ENCODE data around the gene GBF1. TPM values are rescaled to one million over a fixed set of nuclear protein-coding genes. Genes with fewer than 3 reads are reported as not detected.

Gene GBF1
- total RNA-seq, 1 donor from 2014 or later, result 71.6 TPM

- H3K9me3 Mint-ChIP-seq (ENCODE audit: unreplicated experiment), result peaks cover 2% of the 10 kb centered on the region
- peaks cover 11% of the 10 kb centered on the region for H3K4me1 Mint-ChIP-seq (ENCODE audit: low read depth, unreplicated experiment)
- H3K27me3 Mint-ChIP-seq (ENCODE audit: unreplicated experiment), result no peaks in the 10 kb centered on the region
- no peak overlapping the region for H3K27ac Mint-ChIP-seq (ENCODE audit: unreplicated experiment)
- no peaks in the 10 kb centered on the region for H3K36me3 Mint-ChIP-seq (ENCODE audit: unreplicated experiment)
- DNase-seq, result no peak
- H3K4me3 Mint-ChIP-seq (ENCODE audit: unreplicated experiment), result no peak overlapping the region
- no peak for TF ChIP-seq CTCF (IDR thresholded peaks at IDR 0.05; ENCODE audit: partially characterized antibody, unreplicated experiment)
These were observed 22.4 kb downstream of the GBF1 start for GRCh38 chr10:102267748-102268147.

DNA sequence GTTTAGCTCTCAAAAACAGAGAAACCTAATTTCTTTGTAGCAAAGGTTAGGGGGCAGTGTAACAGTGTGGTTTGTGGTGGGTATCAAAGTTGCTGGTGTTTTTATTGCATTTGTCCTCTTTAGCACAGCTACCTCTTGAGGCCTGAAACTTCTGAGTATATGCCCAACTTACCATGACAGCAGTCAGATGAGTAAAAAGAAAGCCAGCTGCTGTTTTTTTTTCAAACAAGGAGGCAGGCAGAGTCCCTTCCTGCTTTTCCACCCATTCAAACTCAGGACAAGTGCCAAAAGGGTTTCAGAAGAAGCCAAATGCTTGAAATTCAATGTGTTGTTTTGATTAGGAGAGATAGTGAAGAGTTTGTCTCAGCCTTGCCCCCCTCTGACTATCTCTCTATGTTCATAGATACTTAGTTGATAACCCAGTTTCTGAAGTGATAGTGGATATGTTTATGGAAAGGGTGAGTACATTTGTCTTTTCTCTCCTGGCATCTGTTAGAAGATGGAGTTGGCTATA lies 23.1 kb downstream of the GBF1 start:
- Mint-ChIP-seq H3K27me3 (ENCODE audit: unreplicated experiment) (no peaks in the 10 kb centered on the region), H3K9me3 (ENCODE audit: unreplicated experiment) (no peaks in the 10 kb centered on the region), H3K36me3 (ENCODE audit: unreplicated experiment) (no peaks in the 10 kb centered on the region), H3K27ac (ENCODE audit: unreplicated experiment) (no peak overlapping the region), H3K4me3 (ENCODE audit: unreplicated experiment) (no peak overlapping the region), H3K4me1 (ENCODE audit: low read depth, unreplicated experiment) (peaks cover 9% of the 10 kb centered on the region)
- DNase-seq, result no peak
- no peak for TF ChIP-seq CTCF (IDR thresholded peaks at IDR 0.05; ENCODE audit: partially characterized antibody, unreplicated experiment)

- H3K4me1 Mint-ChIP-seq (ENCODE audit: low read depth, unreplicated experiment), result peaks cover 5% of the 10 kb centered on the region
- H3K27me3 Mint-ChIP-seq (ENCODE audit: unreplicated experiment), result no peaks in the 10 kb centered on the region
- DNase-seq, result no peak
- H3K36me3 Mint-ChIP-seq (ENCODE audit: unreplicated experiment), result no peaks in the 10 kb centered on the region
- H3K27ac Mint-ChIP-seq (ENCODE audit: unreplicated experiment), result peak overlapping the region; percentile 49
- TF ChIP-seq CTCF (IDR thresholded peaks at IDR 0.05; ENCODE audit: partially characterized antibody, unreplicated experiment), result no peak
- H3K4me3 Mint-ChIP-seq (ENCODE audit: unreplicated experiment), result no peak overlapping the region
- no peaks in the 10 kb centered on the region for H3K9me3 Mint-ChIP-seq (ENCODE audit: unreplicated experiment)
These were observed 23.7 kb downstream of the GBF1 start for GRCh38 chr10:102269017-102269416.

GRCh38 chr10:102274062-102274461 lies 28.7 kb downstream of the GBF1 start:
- Mint-ChIP-seq H3K27me3 (ENCODE audit: unreplicated experiment) (no peaks in the 10 kb centered on the region), H3K9me3 (ENCODE audit: unreplicated experiment) (no peaks in the 10 kb centered on the region), H3K4me1 (ENCODE audit: low read depth, unreplicated experiment) (peaks cover 4% of the 10 kb centered on the region), H3K27ac (ENCODE audit: unreplicated experiment) (no peak overlapping the region), H3K4me3 (ENCODE audit: unreplicated experiment) (no peak overlapping the region), H3K36me3 (ENCODE audit: unreplicated experiment) (no peaks in the 10 kb centered on the region)
- no peak for DNase-seq
- TF ChIP-seq CTCF (IDR thresholded peaks at IDR 0.05; ENCODE audit: partially characterized antibody, unreplicated experiment), result no peak

DNA sequence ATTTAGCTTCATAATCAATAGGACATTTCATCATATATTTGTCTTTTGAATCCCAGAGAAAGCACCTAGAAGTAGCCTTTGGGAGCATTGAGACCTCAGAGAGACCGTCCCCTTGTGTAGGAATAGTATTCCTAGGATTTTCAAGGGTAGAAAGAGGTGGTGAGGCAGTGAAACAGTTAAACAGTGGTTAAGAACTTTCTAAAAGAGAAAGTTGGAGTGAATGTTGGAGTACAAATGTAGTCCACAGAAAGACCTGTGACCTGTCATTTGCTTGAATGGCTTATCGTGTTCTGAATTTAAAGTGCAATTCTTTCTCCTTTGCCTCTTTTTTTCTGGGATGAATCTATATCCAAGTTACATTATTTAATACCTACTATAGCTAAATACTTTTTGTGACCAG lies 30.0 kb downstream of the GBF1 start:
- no peak for DNase-seq
- H3K4me1 Mint-ChIP-seq (ENCODE audit: low read depth, unreplicated experiment), result peaks cover 17% of the 10 kb centered on the region
- no peak for TF ChIP-seq CTCF (IDR thresholded peaks at IDR 0.05; ENCODE audit: partially characterized antibody, unreplicated experiment)
- no peaks in the 10 kb centered on the region for H3K9me3 Mint-ChIP-seq (ENCODE audit: unreplicated experiment)
- no peaks in the 10 kb centered on the region for H3K36me3 Mint-ChIP-seq (ENCODE audit: unreplicated experiment)
- no peak overlapping the region for H3K27ac Mint-ChIP-seq (ENCODE audit: unreplicated experiment)
- H3K27me3 Mint-ChIP-seq (ENCODE audit: unreplicated experiment), result no peaks in the 10 kb centered on the region
- H3K4me3 Mint-ChIP-seq (ENCODE audit: unreplicated experiment), result no peak overlapping the region

Data from glutamatergic neuron (in vitro differentiated cells).